ENCODE measurements around the gene MYO10.

The MYO10 gene

GRCh38 chr5:16937503-16938161 is 1.5 kb upstream of the MYO10 start:
- DNase-seq: no peak

- no peak for DNase-seq
Observed at GRCh38 chr5:16936989-16937438, 926 bp upstream of the MYO10 start.

GRCh38 chr5:16935231-16936149 is 598 bp downstream of the MYO10 start:
- peak; percentile 91 for DNase-seq

- DNase-seq: no peak
Observed at GRCh38 chr5:16934677-16935153, 1.4 kb downstream of the MYO10 start.

GRCh38 chr5:16934123-16934522 is 2.0 kb downstream of the MYO10 start:
- DNase-seq: peak; percentile 72

- no peak for DNase-seq
Observed at GRCh38 chr5:16933337-16933736, 2.8 kb downstream of the MYO10 start.

- DNase-seq: no peak
Observed at GRCh38 chr5:16932401-16932800, 3.7 kb downstream of the MYO10 start.

GRCh38 chr5:16931334-16932110 is 4.6 kb downstream of the MYO10 start:
- no peak for DNase-seq

- DNase-seq: no peak
Observed at GRCh38 chr5:16930496-16930895, 5.6 kb downstream of the MYO10 start.

- no peak for DNase-seq
Observed at GRCh38 chr5:16929831-16930230, 6.3 kb downstream of the MYO10 start.

GRCh38 chr5:16929347-16929746 is 6.7 kb downstream of the MYO10 start:
- DNase-seq: no peak

GRCh38 chr5:16927613-16928012 is 8.5 kb downstream of the MYO10 start:
- no peak for DNase-seq

- no peak for DNase-seq
Observed at GRCh38 chr5:16926417-16926816, 9.7 kb downstream of the MYO10 start.

GRCh38 chr5:16924206-16924605 is 11.9 kb downstream of the MYO10 start:
- DNase-seq: no peak

- no peak for DNase-seq
Observed at GRCh38 chr5:16922430-16922829, 13.7 kb downstream of the MYO10 start.

- no peak for DNase-seq
Observed at GRCh38 chr5:16921211-16921610, 14.9 kb downstream of the MYO10 start.

GRCh38 chr5:16920109-16920816 is 15.8 kb downstream of the MYO10 start:
- DNase-seq: no peak

- DNase-seq: no peak
Observed at GRCh38 chr5:16918891-16919671, 17.0 kb downstream of the MYO10 start.

- DNase-seq: no peak
Observed at GRCh38 chr5:16918156-16918555, 17.9 kb downstream of the MYO10 start.

GRCh38 chr5:16916262-16916878 is 19.7 kb downstream of the MYO10 start:
- DNase-seq: no peak

GRCh38 chr5:16914584-16914983 is 21.5 kb downstream of the MYO10 start:
- DNase-seq: no peak
